IMR-90 (cell line): ENCODE results near the gene YKT6. TPM values are rescaled to one million over a fixed set of nuclear protein-coding genes. Genes with fewer than 3 reads are reported as not detected.

ENCODE experiments used
- ATAC-seq: fragments of 200-7000 bp; cut with Tn5 transposase; 2 replicates; pipeline ENCODE4 v1.9.1; 2020; ENCODE audit warnings: low read depth, mild to moderate bottlenecking, moderate library complexity
- BruUV-seq: library from RNA; stranded (reverse); fragments of 400-500 nt; replicated peaks from 2 replicates; lab custom pipeline; 2021; lab: Mats Ljungman, UMichigan
- CTCF ChIA-PET: fragments of 300-600 bp; formaldehyde crosslinking; extraction: SDS; loops from one replicate; lab custom pipeline; 2021; ENCODE audit warnings: antibody characterized with exemption; lab: Yijun Ruan, JAX
- POLR2A ChIA-PET: fragments of 300-600 bp; sonication (Branson Sonifier 250); formaldehyde crosslinking; loops from one replicate; lab custom pipeline; 2022; ENCODE audit warnings: antibody characterized with exemption; ENCODE audit not compliant: unreplicated experiment; lab: Charles Lee
- DNase-seq: peaks from one replicate; pipeline ENCODE4 v3.0.0; 2013
- H2AFZ ChIP-seq: replicated peaks from 2 replicates; pipeline ENCODE3; 2013; ENCODE audit warnings: low read length, mild to moderate bottlenecking; ENCODE audit not compliant: poor library complexity
- H2AK5ac ChIP-seq: 2 replicates; pipeline ENCODE4 v1.6.1; 2013; ENCODE audit warnings: low read depth, low read length, inconsistent platforms
- H2AK9ac ChIP-seq: replicated peaks from 2 replicates; pipeline ENCODE3; 2013; ENCODE audit warnings: mild to moderate bottlenecking, low read depth, low read length, moderate library complexity; ENCODE audit not compliant: poor library complexity
- H2BK120ac ChIP-seq: 2 replicates; pipeline ENCODE4 v1.6.1; 2013; ENCODE audit warnings: low read depth, low read length, inconsistent platforms
- H2BK15ac ChIP-seq: 3 replicates; pipeline ENCODE4 v1.6.1; 2013; ENCODE audit warnings: low read depth, low read length, inconsistent platforms
- H2BK20ac ChIP-seq: 2 replicates; pipeline ENCODE4 v1.6.1; 2013; ENCODE audit warnings: low read depth, mild to moderate bottlenecking, inconsistent platforms, low read length, moderate library complexity
- H2BK5ac ChIP-seq: 2 replicates; pipeline ENCODE4 v1.6.1; 2013; ENCODE audit warnings: mild to moderate bottlenecking, low read depth, low read length, inconsistent platforms; ENCODE audit not compliant: poor library complexity, severe bottlenecking
- H3K14ac ChIP-seq: replicated peaks from 2 replicates; pipeline ENCODE4 v1.6.1; 2013; ENCODE audit warnings: low read depth, low read length, inconsistent platforms
- H3K18ac ChIP-seq: 2 replicates; pipeline ENCODE4 v1.6.1; 2013; ENCODE audit warnings: low read depth, low read length, control low read depth
- H3K23ac ChIP-seq: 2 replicates; pipeline ENCODE4 v1.6.1; 2013; ENCODE audit warnings: low read depth, low read length, inconsistent platforms
- H3K27ac ChIP-seq: 2 replicates; pipeline ENCODE4 v1.5.1; 2013; ENCODE audit warnings: mild to moderate bottlenecking, control low read depth, low read length; ENCODE audit not compliant: insufficient read depth
- H3K27me3 ChIP-seq: 2 replicates; pipeline ENCODE4 v1.6.1; 2013; ENCODE audit warnings: low read length; ENCODE audit not compliant: control insufficient read depth, insufficient read depth
- H3K36me3 ChIP-seq: 2 replicates; pipeline ENCODE4 v1.6.1; 2013; ENCODE audit warnings: low read length, mixed read lengths; ENCODE audit not compliant: control insufficient read depth, insufficient read depth
- H3K4ac ChIP-seq: 2 replicates; pipeline ENCODE4 v1.6.1; 2013; ENCODE audit warnings: low read depth, low read length, inconsistent platforms
- H3K4me1 ChIP-seq: 2 replicates; pipeline ENCODE4 v1.6.1; 2013; ENCODE audit warnings: low read length, mixed read lengths; ENCODE audit not compliant: control insufficient read depth, insufficient read depth
- H3K4me2 ChIP-seq: 2 replicates; pipeline ENCODE4 v1.6.1; 2013; ENCODE audit warnings: low read depth, mild to moderate bottlenecking, control low read depth, low read length, moderate library complexity
- H3K4me3 ChIP-seq: 2 replicates; pipeline ENCODE4 v1.5.1; 2013; ENCODE audit warnings: low read depth, mild to moderate bottlenecking, control low read depth, low read length, moderate library complexity; ENCODE audit not compliant: insufficient read depth
- H3K56ac ChIP-seq: 2 replicates; pipeline ENCODE4 v1.6.1; 2013; ENCODE audit warnings: low read length, inconsistent platforms; ENCODE audit not compliant: insufficient read depth; ENCODE audit errors: extremely low read depth
- H3K79me1 ChIP-seq, 2 experiments: 2 replicates each; pipeline ENCODE4 v1.6.1; 2013; ENCODE audit warnings: low read length in 2 of 2, inconsistent platforms in 1 of 2, low read depth in 1 of 2
- H3K9ac ChIP-seq: 2 replicates; pipeline ENCODE4 v1.6.1; 2013; ENCODE audit warnings: low read depth, low read length, control low read depth
- H3K9me1 ChIP-seq: 2 replicates; pipeline ENCODE4 v1.6.1; 2013; ENCODE audit warnings: low read length, inconsistent platforms; ENCODE audit not compliant: insufficient read depth
- H3K9me3 ChIP-seq: 2 replicates; pipeline ENCODE4 v1.6.1; 2013; ENCODE audit warnings: low read length; ENCODE audit not compliant: control insufficient read depth, insufficient read depth
- H4K20me1 ChIP-seq: 2 replicates; pipeline ENCODE4 v1.6.1; 2013; ENCODE audit warnings: low read length, inconsistent platforms; ENCODE audit not compliant: insufficient read depth
- H4K5ac ChIP-seq: 2 replicates; pipeline ENCODE4 v1.6.1; 2013; ENCODE audit warnings: mild to moderate bottlenecking, low read depth, low read length, control low read depth
- H4K8ac ChIP-seq, 2 experiments: 2 replicates each; pipeline ENCODE4 v1.6.1; 2013; ENCODE audit warnings: low read depth in 2 of 2, low read length in 2 of 2, control low read depth in 1 of 2, inconsistent platforms in 1 of 2
- H4K91ac ChIP-seq: 2 replicates; pipeline ENCODE4 v1.6.1; 2013; ENCODE audit warnings: low read depth, low read length, inconsistent platforms; ENCODE audit not compliant: insufficient read depth
- BHLHE40 ChIP-seq: fragments of 150-350 bp; IDR thresholded peaks from 2 replicates; pipeline ENCODE4 v1.6.1; 2016; ENCODE audit warnings: mild to moderate bottlenecking, low read depth, low read length
- CEBPB ChIP-seq: IDR thresholded peaks from 2 replicates; pipeline ENCODE4 v1.6.1; 2012; ENCODE audit warnings: low read depth, low read length, improper control_type of control experiment
- MAFK ChIP-seq: IDR thresholded peaks from 2 replicates; pipeline ENCODE4 v1.6.1; 2012; ENCODE audit warnings: low read depth, low read length, improper control_type of control experiment
- MXI1 ChIP-seq: IDR thresholded peaks from 2 replicates; pipeline ENCODE4 v1.6.1; 2012; ENCODE audit warnings: low read depth, mild to moderate bottlenecking, low read length, moderate library complexity, borderline replicate concordance
- NFE2L2 ChIP-seq: fragments of 150-350 bp; IDR thresholded peaks from 2 replicates; pipeline ENCODE4 v1.6.1; 2016; ENCODE audit warnings: low read depth, mild to moderate bottlenecking, low read length
- RAD21 ChIP-seq: IDR thresholded peaks from 2 replicates; pipeline ENCODE4 v1.6.1; 2012; ENCODE audit warnings: low read length, improper control_type of control experiment
- RFX5 ChIP-seq: IDR thresholded peaks from 2 replicates; pipeline ENCODE4 v1.8.0; 2012; ENCODE audit warnings: low read depth, mild to moderate bottlenecking, low read length, moderate library complexity
- WGBS, 2 experiments: methylation state at CpG; one replicate each; pipeline versions ENCODE4 v1.1.5 to v1.1.7; 2013; ENCODE audit warnings: missing lambda C conversion rate in 2 of 2; ENCODE audit not compliant: insufficient read length in 1 of 2; ENCODE audit errors: extremely low coverage in 2 of 2; 5-methylcytosine and 5-hydroxymethylcytosine counted together
- dilution Hi-C: fragments of 300-500 bp; cut with HindIII; formaldehyde crosslinking; loops from one replicate; pipeline ENCODE4 v1.14.3; 2018; ENCODE audit warnings: low sequenced_read_pairs; ENCODE audit not compliant: unreplicated experiment
- in situ Hi-C: fragments of 300-500 bp; cut with MboI; formaldehyde crosslinking; loops from 3 replicates; pipeline ENCODE4 v1.14.3; 2019; ENCODE audit warnings: low sequenced_read_pairs, inconsistent platforms, mixed read lengths
- intact Hi-C: fragments of 100-400 bp; cut with micrococcal nuclease; formaldehyde crosslinking; loops from 2 replicates; pipeline ENCODE4 v1.10.0; 2022
- polyA plus RNA-seq, 3 experiments: library from polyadenylated mRNA; depleted of rRNA; stranded (reverse); fragments of >200 nt; gene quantifications; 2 replicates each; pipeline ENCODE4 v1.2.3, GENCODE V29; 2012; ENCODE audit warnings: low replicate concordance in 1 of 3
- total RNA-seq: library from RNA; depleted of rRNA; stranded (reverse); fragments of >200 nt; gene quantifications from 2 replicates; pipeline ENCODE4 v1.2.3, GENCODE V29; 2012
- TF ChIP-seq, protein P1 (sequence below): fragments of 150-350 bp; IDR thresholded peaks from 2 replicates; pipeline ENCODE4 v1.6.1; 2017; ENCODE audit warnings: mild to moderate bottlenecking, antibody characterized with exemption, low read length, low read depth

YKT6 gene
- total and polyA plus RNA-seq, 2 of the 4 experiments (the other 2 are of a cell fraction): 115 to 120 TPM

GRCh38 chr7:44222776-44223261, 22.0 kb downstream of the YKT6 start:
- ChIA-PET CTCF (no interaction called here), POLR2A (no interaction called here)
- Histone ChIP-seq H4K20me1 (no peaks in the 10 kb centered on the region; the same call in 1 of the 2 replicates), H3K79me1 (no peaks in the 10 kb centered on the region), H2AK5ac (no peak overlapping the region), H3K9me3 (peaks cover 3% of the 10 kb centered on the region), H2BK120ac (no peak overlapping the region), H4K8ac (no peak overlapping the region), H3K4ac (no peak overlapping the region), H3K4me1 (no peaks in the 10 kb centered on the region), H3K23ac (no peak overlapping the region; the same call in 1 of the 2 replicates), H4K5ac (no peak overlapping the region), H3K27ac (no peak overlapping the region), H3K14ac (no peak overlapping the region), H2AFZ (peak overlapping the region; percentile 21), H2BK20ac (no peak overlapping the region), H3K27me3 (peaks cover 41% of the 10 kb centered on the region), H3K36me3 (no peaks in the 10 kb centered on the region), H4K91ac (no peak overlapping the region), H3K4me3 (no peak overlapping the region), H3K9ac (no peak overlapping the region), H3K18ac (no peak overlapping the region), H3K56ac (no peak overlapping the region), H2AK9ac (peak overlapping the region; percentile 37), H3K9me1 (no peaks in the 10 kb centered on the region), H3K4me2 (no peak overlapping the region), H2BK5ac (no peak overlapping the region), H2BK15ac (no peak overlapping the region)
- intact Hi-C loops (no loop called here), in situ Hi-C loops (no loop called here), dilution Hi-C loops (no loop called here)
- WGBS, 2 experiments: 78% methylated on average over 3 of the region's 11 CpGs; no CpG with 5 or more reads in 1 of the 2 experiments
- ATAC-seq (no peak), DNase-seq (no peak)
- TF ChIP-seq MAFK (no peak), NFE2L2 (no peak), BHLHE40 (no peak), RFX5 (no peak), RAD21 (no peak), CEBPB (no peak), MXI1 (no peak)
- TF ChIP-seq, protein P1, sequence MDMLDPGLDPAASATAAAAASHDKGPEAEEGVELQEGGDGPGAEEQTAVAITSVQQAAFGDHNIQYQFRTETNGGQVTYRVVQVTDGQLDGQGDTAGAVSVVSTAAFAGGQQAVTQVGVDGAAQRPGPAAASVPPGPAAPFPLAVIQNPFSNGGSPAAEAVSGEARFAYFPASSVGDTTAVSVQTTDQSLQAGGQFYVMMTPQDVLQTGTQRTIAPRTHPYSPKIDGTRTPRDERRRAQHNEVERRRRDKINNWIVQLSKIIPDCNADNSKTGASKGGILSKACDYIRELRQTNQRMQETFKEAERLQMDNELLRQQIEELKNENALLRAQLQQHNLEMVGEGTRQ: no peak
- BruUV-seq: no TSS peak
